ENCODE results near the gene DCHS2. TPM values are rescaled to one million over a fixed set of nuclear protein-coding genes. Genes with fewer than 3 reads are reported as not detected.

DCHS2 gene
- total RNA-seq, 1 donor from 2014 or later, result not detected

DNA sequence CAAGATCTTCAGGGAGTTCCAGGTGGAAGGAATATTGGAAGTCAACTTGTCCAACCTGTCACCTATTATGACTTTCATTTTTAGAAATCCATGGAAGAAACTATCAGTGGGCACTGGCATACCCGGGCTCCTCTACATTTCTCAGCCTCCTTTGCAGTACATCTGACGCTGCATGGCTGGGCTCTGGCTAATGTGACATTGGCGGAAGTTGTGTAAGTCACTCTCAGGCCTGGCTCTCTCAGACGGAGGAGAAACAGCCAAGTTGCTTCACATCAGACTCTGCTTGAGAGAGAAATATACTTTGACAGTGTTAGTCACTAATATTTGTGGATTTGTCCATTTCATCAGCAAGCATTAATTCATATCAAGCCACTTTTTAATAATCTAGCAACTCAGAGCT is 4.5 kb downstream of the DCHS2 start:
- no peak for DNase-seq (ENCODE audit: low spot score in 2 of 2)
- no peak overlapping the region for H3K4me3 ChIP-seq
- TF ChIP-seq, protein P1, sequence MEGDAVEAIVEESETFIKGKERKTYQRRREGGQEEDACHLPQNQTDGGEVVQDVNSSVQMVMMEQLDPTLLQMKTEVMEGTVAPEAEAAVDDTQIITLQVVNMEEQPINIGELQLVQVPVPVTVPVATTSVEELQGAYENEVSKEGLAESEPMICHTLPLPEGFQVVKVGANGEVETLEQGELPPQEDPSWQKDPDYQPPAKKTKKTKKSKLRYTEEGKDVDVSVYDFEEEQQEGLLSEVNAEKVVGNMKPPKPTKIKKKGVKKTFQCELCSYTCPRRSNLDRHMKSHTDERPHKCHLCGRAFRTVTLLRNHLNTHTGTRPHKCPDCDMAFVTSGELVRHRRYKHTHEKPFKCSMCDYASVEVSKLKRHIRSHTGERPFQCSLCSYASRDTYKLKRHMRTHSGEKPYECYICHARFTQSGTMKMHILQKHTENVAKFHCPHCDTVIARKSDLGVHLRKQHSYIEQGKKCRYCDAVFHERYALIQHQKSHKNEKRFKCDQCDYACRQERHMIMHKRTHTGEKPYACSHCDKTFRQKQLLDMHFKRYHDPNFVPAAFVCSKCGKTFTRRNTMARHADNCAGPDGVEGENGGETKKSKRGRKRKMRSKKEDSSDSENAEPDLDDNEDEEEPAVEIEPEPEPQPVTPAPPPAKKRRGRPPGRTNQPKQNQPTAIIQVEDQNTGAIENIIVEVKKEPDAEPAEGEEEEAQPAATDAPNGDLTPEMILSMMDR (IDR thresholded peaks at IDR 0.05), result no peak
- H3K27me3 ChIP-seq, result peaks cover 13% of the 10 kb centered on the region
- no peaks in the 10 kb centered on the region for H3K9me3 ChIP-seq
- intact Hi-C loops (cut with DNase I), result no loop called here
- no peaks in the 10 kb centered on the region for H3K4me1 ChIP-seq
- no peak overlapping the region for H3K27ac ChIP-seq
- no peaks in the 10 kb centered on the region for H3K36me3 ChIP-seq

DNA sequence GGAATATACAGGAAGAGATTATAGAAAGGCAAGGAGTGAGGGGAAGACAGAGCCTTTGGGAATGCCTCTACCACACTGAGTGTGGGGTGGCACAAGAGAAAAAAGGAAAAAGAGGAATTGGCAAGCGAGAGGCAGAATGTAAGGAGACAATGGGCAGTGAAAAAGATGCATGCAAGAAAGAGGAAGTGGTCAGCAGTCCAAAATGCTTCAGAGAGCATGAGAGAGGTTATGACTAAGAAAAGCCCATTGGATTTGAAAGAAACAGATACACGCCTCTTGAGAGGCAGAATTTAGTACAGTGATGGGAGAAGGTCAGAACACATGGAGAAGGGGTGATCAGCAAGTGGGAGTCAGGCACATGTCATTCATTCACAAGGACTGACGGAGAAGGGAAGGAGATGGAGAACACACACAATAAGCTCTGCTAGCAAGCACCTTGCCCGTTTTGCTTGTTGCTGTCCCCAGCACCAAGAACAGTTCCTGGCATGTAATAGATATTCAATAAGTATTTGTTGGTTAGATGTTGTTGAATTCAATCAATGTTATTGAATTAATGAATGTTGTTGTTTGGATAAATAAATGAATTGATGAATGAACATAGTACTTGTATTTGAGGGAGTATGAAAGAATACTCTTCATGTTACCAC is 6.3 kb downstream of the DCHS2 start:
- Histone ChIP-seq H3K27me3 (peaks cover 8% of the 10 kb centered on the region), H3K36me3 (no peaks in the 10 kb centered on the region), H3K4me1 (no peaks in the 10 kb centered on the region), H3K27ac (no peak overlapping the region), H3K9me3 (no peaks in the 10 kb centered on the region), H3K4me3 (no peak overlapping the region)
- no peak for DNase-seq (ENCODE audit: low spot score in 2 of 2)
- TF ChIP-seq, protein P1 (IDR thresholded peaks at IDR 0.05), result no peak
- intact Hi-C loops (cut with DNase I), result no loop called here

DNA sequence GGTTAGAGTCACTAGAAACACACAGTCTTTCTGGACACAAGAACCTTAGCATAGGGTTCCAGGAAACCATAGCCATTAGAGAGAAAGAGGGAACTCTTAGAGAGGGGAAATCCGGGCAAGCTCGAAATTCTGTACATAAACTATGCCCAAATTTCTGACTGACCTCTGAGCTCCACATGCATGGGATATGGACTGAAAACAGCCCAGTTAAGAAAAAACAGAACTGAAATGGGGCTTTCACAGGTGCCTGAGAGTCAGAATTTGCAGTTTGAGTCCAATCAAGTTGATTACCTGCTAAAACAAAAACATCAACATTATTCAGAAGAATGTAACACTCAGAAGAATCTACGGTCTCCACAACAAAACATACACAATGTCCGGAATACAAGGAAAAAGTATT is 13.1 kb downstream of the DCHS2 start:
- intact Hi-C loops (cut with DNase I), result no loop called here

DNA sequence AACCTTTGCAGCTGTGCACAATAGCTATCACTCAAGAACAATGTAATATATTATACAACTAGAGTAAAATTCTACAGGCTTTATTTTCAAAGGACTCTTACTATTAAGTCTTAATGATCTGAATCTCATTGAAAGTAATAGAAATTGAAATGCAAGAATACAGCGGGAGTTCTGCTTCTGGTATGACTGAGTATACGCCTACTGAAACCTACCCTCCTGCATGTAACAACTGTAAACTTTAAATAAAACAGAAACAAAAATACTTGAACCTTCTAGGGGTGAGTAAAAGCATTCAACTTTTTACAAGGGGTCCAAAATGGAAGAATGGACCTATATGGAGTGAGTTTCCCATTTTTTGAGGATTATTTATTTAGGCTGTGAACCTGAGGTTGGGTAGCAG is 13.5 kb downstream of the DCHS2 start:
- TF ChIP-seq, protein P1 (IDR thresholded peaks at IDR 0.05), result no peak

More for the DNA sequence above, 13.1 kb downstream of the DCHS2 start:
- TF ChIP-seq, protein P1 (IDR thresholded peaks at IDR 0.05), result no peak
- Histone ChIP-seq H3K4me1 (no peaks in the 10 kb centered on the region), H3K27me3 (no peaks in the 10 kb centered on the region), H3K4me3 (no peak overlapping the region), H3K9me3 (no peaks in the 10 kb centered on the region), H3K36me3 (no peaks in the 10 kb centered on the region), H3K27ac (no peak overlapping the region)
- DNase-seq (ENCODE audit: low spot score in 2 of 2), result no peak

DNA sequence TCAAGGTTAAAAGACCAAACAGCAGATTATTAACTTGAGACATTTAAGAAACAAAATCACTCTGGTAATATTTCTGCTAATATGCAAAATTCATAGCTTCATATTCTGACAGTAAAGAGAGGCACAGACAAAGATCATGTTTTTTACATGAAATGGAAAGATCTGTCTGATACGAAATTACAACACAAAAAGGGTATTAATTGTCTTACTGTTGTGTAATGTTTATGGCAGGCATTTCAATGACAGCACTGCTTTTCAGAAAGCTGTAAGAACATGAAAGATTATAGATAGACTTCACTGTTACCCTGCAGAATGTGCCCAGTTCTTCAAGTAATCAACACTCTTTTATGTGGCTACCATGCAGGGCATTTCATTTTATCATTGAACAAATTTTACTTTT is 15.4 kb downstream of the DCHS2 start:
- Histone ChIP-seq H3K4me1 (no peaks in the 10 kb centered on the region), H3K36me3 (no peaks in the 10 kb centered on the region), H3K4me3 (no peak overlapping the region), H3K9me3 (no peaks in the 10 kb centered on the region), H3K27ac (no peak overlapping the region), H3K27me3 (no peaks in the 10 kb centered on the region)
- intact Hi-C loops (cut with DNase I), result no loop called here
- TF ChIP-seq, protein P1 (IDR thresholded peaks at IDR 0.05), result no peak
- no peak for DNase-seq (ENCODE audit: low spot score in 2 of 2)

More for the DNA sequence above, 13.5 kb downstream of the DCHS2 start:
- intact Hi-C loops (cut with DNase I), result no loop called here
- H3K27me3 ChIP-seq, result no peaks in the 10 kb centered on the region
- no peaks in the 10 kb centered on the region for H3K9me3 ChIP-seq
- H3K27ac ChIP-seq, result no peak overlapping the region
- H3K36me3 ChIP-seq, result no peaks in the 10 kb centered on the region
- H3K4me3 ChIP-seq, result no peak overlapping the region
- no peak for DNase-seq (ENCODE audit: low spot score in 2 of 2)
- no peaks in the 10 kb centered on the region for H3K4me1 ChIP-seq

DNA sequence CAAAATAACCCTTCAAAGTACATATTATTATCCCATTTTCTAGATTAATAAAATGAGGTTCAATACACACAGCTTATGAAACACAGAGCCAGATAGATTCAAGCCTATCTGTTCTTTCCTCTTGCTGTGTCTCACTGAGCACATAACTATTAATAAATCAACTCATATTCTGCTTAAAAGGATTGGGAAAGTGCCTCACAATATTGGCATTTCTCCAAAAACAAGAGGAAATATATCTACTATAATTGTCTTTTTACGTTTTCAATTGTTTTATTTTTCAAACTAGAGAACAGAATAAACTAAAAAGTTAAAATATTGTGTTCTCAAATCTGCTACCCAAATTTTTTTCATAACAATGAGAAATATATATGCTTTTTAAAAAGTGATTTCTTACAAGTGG is 15.8 kb downstream of the DCHS2 start:
- TF ChIP-seq, protein P1 (IDR thresholded peaks at IDR 0.05), result no peak
- no peak for DNase-seq (ENCODE audit: low spot score in 2 of 2)
- H3K27me3 ChIP-seq, result no peaks in the 10 kb centered on the region
- no peak overlapping the region for H3K4me3 ChIP-seq
- H3K9me3 ChIP-seq, result no peaks in the 10 kb centered on the region
- intact Hi-C loops (cut with DNase I), result no loop called here
- no peaks in the 10 kb centered on the region for H3K36me3 ChIP-seq
- no peak overlapping the region for H3K27ac ChIP-seq
- H3K4me1 ChIP-seq, result no peaks in the 10 kb centered on the region
